SK-N-SH (cell line): ENCODE measurements around the gene TM6SF1. TPM values are rescaled to one million over a fixed set of nuclear protein-coding genes. Genes with fewer than 3 reads are reported as not detected.

Source experiments
- CTCF ChIA-PET: fragments of 300-600, 350-600 bp; formaldehyde crosslinking; extraction: SDS; loops from one replicate; lab custom pipeline; 2021; lab: Yijun Ruan, JAX
- POLR2A ChIA-PET: fragments of 350-600 bp; sonication (Branson Sonifier 250); formaldehyde crosslinking; extraction: SDS; loops from one replicate; lab custom pipeline; 2020; ENCODE audit warnings: antibody characterized with exemption, inconsistent platforms; lab: Yijun Ruan, JAX
- DNase-seq: peaks from one replicate; pipeline ENCODE4 v3.0.0; 2012
- H2AFZ ChIP-seq: fragments of 200-600 bp; sonication (generic); 2 replicates; pipeline ENCODE4 v1.8.1; 2016; ENCODE audit warnings: antibody characterized with exemption, mild to moderate bottlenecking, low read depth
- H3F3A ChIP-seq: fragments of 200-600 bp; sonication (generic); replicated peaks from 2 replicates; pipeline ENCODE3; 2016; ENCODE audit warnings: antibody characterized with exemption, mild to moderate bottlenecking; ENCODE audit not compliant: insufficient read depth
- H3K27ac ChIP-seq, 2 experiments: fragments of 200-500 bp in 1 of 2; fragments of 200-600 bp in 1 of 2; sonication (Bioruptor generic) in 1 of 2; sonication (generic), shearing (Covaris generic) in 1 of 2; 2 replicates each; pipeline versions ENCODE4 v1.5.1 to v1.6.1; 2014 to 2016; ENCODE audit warnings: low read depth in 2 of 2, inconsistent platforms in 1 of 2, low read length in 1 of 2, mild to moderate bottlenecking in 1 of 2, mixed read lengths in 1 of 2
- H3K27me3 ChIP-seq: fragments of 200-600 bp; sonication (generic), shearing (Covaris generic); 2 replicates; pipeline ENCODE4 v1.6.1; 2016; ENCODE audit warnings: mixed run types; ENCODE audit not compliant: insufficient read depth
- H3K36me3 ChIP-seq, 2 experiments: fragments of 200-500 bp in 1 of 2; fragments of 200-600 bp in 1 of 2; sonication (Bioruptor generic) in 1 of 2; sonication (generic) in 1 of 2; replicated peaks in 1 of 2; 2 replicates each; pipeline versions ENCODE3 to v1.5.1; 2014 to 2016; ENCODE audit warnings: low read length in 1 of 2, mild to moderate bottlenecking in 1 of 2; ENCODE audit not compliant: insufficient read depth in 2 of 2, control insufficient read depth in 1 of 2
- H3K4me1 ChIP-seq, 2 experiments: fragments of 200-500 bp in 1 of 2; fragments of 200-600 bp in 1 of 2; sonication (Bioruptor generic) in 1 of 2; sonication (generic), shearing (Covaris generic) in 1 of 2; 2 replicates each; pipeline versions ENCODE4 v1.5.1 to v1.6.1; 2014 to 2016; ENCODE audit warnings: low read depth in 1 of 2, low read length in 1 of 2, mixed run types in 1 of 2; ENCODE audit not compliant: insufficient read depth in 2 of 2, control insufficient read depth in 1 of 2
- H3K4me2 ChIP-seq: fragments of 200-600 bp; sonication (generic), shearing (Covaris generic); 2 replicates; pipeline ENCODE4 v1.6.1; 2017; ENCODE audit warnings: mixed run types
- H3K4me3 ChIP-seq, 2 experiments: fragments of 200-500 bp in 1 of 2; fragments of 200-600 bp in 1 of 2; sonication (Bioruptor generic) in 1 of 2; sonication (generic), shearing (Covaris generic) in 1 of 2; 2 replicates each; pipeline versions ENCODE4 v1.5.1 to v1.8.1; 2014 to 2016; ENCODE audit warnings: low read depth in 2 of 2, inconsistent platforms in 1 of 2, low read length in 1 of 2, mild to moderate bottlenecking in 1 of 2, mixed read lengths in 1 of 2, moderate library complexity in 1 of 2
- H3K79me2 ChIP-seq: fragments of 200-600 bp; sonication (generic); 2 replicates; pipeline ENCODE4 v1.8.1; 2017; ENCODE audit warnings: mild to moderate bottlenecking; ENCODE audit not compliant: insufficient read depth
- H3K9ac ChIP-seq: fragments of 200-600 bp; sonication (generic); 2 replicates; pipeline ENCODE4 v1.6.1; 2017; ENCODE audit warnings: mixed run types
- H3K9me2 ChIP-seq: fragments of 200-600 bp; sonication (generic); 2 replicates; pipeline ENCODE4 v1.6.1; 2017; ENCODE audit warnings: mixed run types
- H3K9me3 ChIP-seq: fragments of 200-600 bp; sonication (generic); 2 replicates; pipeline ENCODE4 v1.6.1; 2017; ENCODE audit warnings: mixed run types, mild to moderate bottlenecking, moderate library complexity
- H4K20me1 ChIP-seq: fragments of 200-600 bp; sonication (generic); 2 replicates; pipeline ENCODE4 v1.6.1; 2017; ENCODE audit warnings: mild to moderate bottlenecking, mixed run types; ENCODE audit not compliant: insufficient read depth
- ELF1 ChIP-seq: IDR thresholded peaks from 2 replicates; pipeline ENCODE4 v1.4.0; 2012
- EZH2phosphoT487 ChIP-seq: fragments of 200-600 bp; sonication (generic); IDR thresholded peaks from 2 replicates; pipeline ENCODE4 v1.6.1; 2017; ENCODE audit warnings: low read depth, mixed run types, mild to moderate bottlenecking, antibody characterized with exemption, moderate library complexity, borderline replicate concordance
- FOXJ3 ChIP-seq: sonication (generic); formaldehyde crosslinking; IDR thresholded peaks from 2 replicates; pipeline ENCODE4 v1.5.1; 2020; ENCODE audit warnings: mild to moderate bottlenecking, missing genetic modification reagents
- GATA2 ChIP-seq: sonication (generic); formaldehyde crosslinking; IDR thresholded peaks from 2 replicates; pipeline ENCODE4 v1.5.0; 2020; ENCODE audit warnings: mild to moderate bottlenecking, missing genetic modification reagents
- MXI1 ChIP-seq: IDR thresholded peaks from 2 replicates; pipeline ENCODE4 v1.6.1; 2012; ENCODE audit warnings: mild to moderate bottlenecking, low read depth, low read length, improper control_type of control experiment
- NFIC ChIP-seq: IDR thresholded peaks from 2 replicates; pipeline ENCODE4 v1.4.0; 2012; ENCODE audit warnings: borderline replicate concordance
- NRF1 ChIP-seq: IDR thresholded peaks from 2 replicates; pipeline ENCODE4 v1.6.1; 2012; ENCODE audit warnings: low read depth, mild to moderate bottlenecking, low read length
- POLR2AphosphoS5 ChIP-seq: IDR thresholded peaks from 2 replicates; pipeline ENCODE4 v1.6.1; 2012; ENCODE audit warnings: low read depth, low read length
- RCOR1 ChIP-seq: fragments of 150-350 bp; IDR thresholded peaks from 2 replicates; pipeline ENCODE4 v1.6.1; 2017; ENCODE audit warnings: antibody characterized with exemption, low read length
- RXRA ChIP-seq: IDR thresholded peaks from 2 replicates; pipeline ENCODE4 v1.4.0; 2012; ENCODE audit warnings: low read depth, mild to moderate bottlenecking, borderline replicate concordance
- TCF12 ChIP-seq: IDR thresholded peaks from 2 replicates; pipeline ENCODE4 v1.4.0; 2012
- ZBTB33 ChIP-seq: IDR thresholded peaks from 2 replicates; pipeline ENCODE4 v1.4.0; 2012; ENCODE audit warnings: low read depth, borderline replicate concordance
- WGBS: methylation state at CpG from one replicate; pipeline ENCODE4 v1.1.6; 2017; ENCODE audit warnings: low lambda C conversion rate; 5-methylcytosine and 5-hydroxymethylcytosine counted together
- polyA plus RNA-seq, 3 experiments: library from polyadenylated mRNA; depleted of rRNA; stranded (reverse); fragments of >200 nt; gene quantifications; 2 replicates each; pipeline ENCODE4 v1.2.3, GENCODE V29; 2012
- TF ChIP-seq, protein P1 (sequence below): fragments of 150-350 bp; IDR thresholded peaks from 2 replicates; pipeline ENCODE4 v1.6.1; 2017; ENCODE audit warnings: antibody characterized with exemption, low read length, low read depth, borderline replicate concordance
- TF ChIP-seq, protein P2 (sequence below): IDR thresholded peaks from 2 replicates; pipeline ENCODE4; 2012
- TF ChIP-seq, protein P3 (sequence below): IDR thresholded peaks from 2 replicates; pipeline ENCODE4 v1.4.0; 2012; ENCODE audit warnings: low read depth

Gene TM6SF1
- polyA plus RNA-seq, 1 of the 3 experiments (the other 2 are of a cell fraction): 0.12 TPM

GRCh38 chr15:83115831-83116565 lies 8.6 kb downstream of the TM6SF1 start:
- no peaks in the 10 kb centered on the region for H4K20me1 ChIP-seq
- H3K9ac ChIP-seq: no peak overlapping the region
- WGBS: 88% methylated on average over 11 of the region's 11 CpGs
- no peaks in the 10 kb centered on the region for H3K79me2 ChIP-seq
- no peak for DNase-seq
- H3K4me1 ChIP-seq: no peaks in the 10 kb centered on the region; a peak in 1 of 4 replicates
- peaks cover 5% of the 10 kb centered on the region for H3F3A ChIP-seq
- no peaks in the 10 kb centered on the region for H3K27me3 ChIP-seq
- ChIA-PET POLR2A (no interaction called here), CTCF (no interaction called here)
- H3K9me3 ChIP-seq: no peaks in the 10 kb centered on the region
- no peak overlapping the region for H3K4me2 ChIP-seq
- no peaks in the 10 kb centered on the region for H3K9me2 ChIP-seq
- no peaks in the 10 kb centered on the region for H3K36me3 ChIP-seq
- H2AFZ ChIP-seq: no peak overlapping the region
- H3K4me3 ChIP-seq: no peak overlapping the region
- no peak overlapping the region for H3K27ac ChIP-seq
- TF ChIP-seq, protein P1, sequence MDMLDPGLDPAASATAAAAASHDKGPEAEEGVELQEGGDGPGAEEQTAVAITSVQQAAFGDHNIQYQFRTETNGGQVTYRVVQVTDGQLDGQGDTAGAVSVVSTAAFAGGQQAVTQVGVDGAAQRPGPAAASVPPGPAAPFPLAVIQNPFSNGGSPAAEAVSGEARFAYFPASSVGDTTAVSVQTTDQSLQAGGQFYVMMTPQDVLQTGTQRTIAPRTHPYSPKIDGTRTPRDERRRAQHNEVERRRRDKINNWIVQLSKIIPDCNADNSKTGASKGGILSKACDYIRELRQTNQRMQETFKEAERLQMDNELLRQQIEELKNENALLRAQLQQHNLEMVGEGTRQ: no peak
- TF ChIP-seq TCF12: no peak
- TF ChIP-seq ZBTB33: no peak
- TF ChIP-seq NFIC: no peak
- no peak for TF ChIP-seq MXI1
- TF ChIP-seq RCOR1: no peak
- no peak for TF ChIP-seq FOXJ3 (CRISPR knock-in tag)
- TF ChIP-seq, protein P2, sequence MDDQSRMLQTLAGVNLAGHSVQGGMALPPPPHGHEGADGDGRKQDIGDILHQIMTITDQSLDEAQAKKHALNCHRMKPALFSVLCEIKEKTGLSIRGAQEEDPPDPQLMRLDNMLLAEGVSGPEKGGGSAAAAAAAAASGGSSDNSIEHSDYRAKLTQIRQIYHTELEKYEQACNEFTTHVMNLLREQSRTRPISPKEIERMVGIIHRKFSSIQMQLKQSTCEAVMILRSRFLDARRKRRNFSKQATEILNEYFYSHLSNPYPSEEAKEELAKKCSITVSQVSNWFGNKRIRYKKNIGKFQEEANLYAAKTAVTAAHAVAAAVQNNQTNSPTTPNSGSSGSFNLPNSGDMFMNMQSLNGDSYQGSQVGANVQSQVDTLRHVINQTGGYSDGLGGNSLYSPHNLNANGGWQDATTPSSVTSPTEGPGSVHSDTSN: no peak
- TF ChIP-seq, protein P3, sequence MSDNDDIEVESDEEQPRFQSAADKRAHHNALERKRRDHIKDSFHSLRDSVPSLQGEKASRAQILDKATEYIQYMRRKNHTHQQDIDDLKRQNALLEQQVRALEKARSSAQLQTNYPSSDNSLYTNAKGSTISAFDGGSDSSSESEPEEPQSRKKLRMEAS: no peak
- TF ChIP-seq NRF1: no peak
- no peak for TF ChIP-seq ELF1
- TF ChIP-seq EZH2phosphoT487: no peak
- no peak for TF ChIP-seq GATA2
- no peak for TF ChIP-seq RXRA
- no peak for TF ChIP-seq POLR2AphosphoS5
